Esophagus muscularis mucosa (tissue), 3 donors: Measurements from ENCODE around the gene TFAP2A.

Experiments used
- POLR2A ChIP-seq: fragments of 450-650 bp; IDR thresholded peaks from one replicate; pipeline ENCODE4 v1.6.1; 2017; ENCODE audit warnings: antibody characterized with exemption, moderate library complexity, mild to moderate bottlenecking, low read depth
- POLR2AphosphoS5 ChIP-seq, 2 donors: sonication (generic); formaldehyde crosslinking; IDR thresholded peaks; one replicate each; pipeline ENCODE4 v1.6.1; 2017; ENCODE audit warnings: antibody characterized with exemption in 2 of 2
- TF ChIP-seq, protein P1 (sequence below), 3 experiments: fragments of 200-600 bp in 2 of 3; fragments of 450-650 bp in 1 of 3; sonication (generic) in 2 of 3; IDR thresholded peaks; one replicate each; pipeline ENCODE4 v1.5.1; 2017 to 2019; ENCODE audit warnings: antibody characterized with exemption in 3 of 3, mild to moderate bottlenecking in 2 of 3, moderate library complexity in 1 of 3

DNA sequence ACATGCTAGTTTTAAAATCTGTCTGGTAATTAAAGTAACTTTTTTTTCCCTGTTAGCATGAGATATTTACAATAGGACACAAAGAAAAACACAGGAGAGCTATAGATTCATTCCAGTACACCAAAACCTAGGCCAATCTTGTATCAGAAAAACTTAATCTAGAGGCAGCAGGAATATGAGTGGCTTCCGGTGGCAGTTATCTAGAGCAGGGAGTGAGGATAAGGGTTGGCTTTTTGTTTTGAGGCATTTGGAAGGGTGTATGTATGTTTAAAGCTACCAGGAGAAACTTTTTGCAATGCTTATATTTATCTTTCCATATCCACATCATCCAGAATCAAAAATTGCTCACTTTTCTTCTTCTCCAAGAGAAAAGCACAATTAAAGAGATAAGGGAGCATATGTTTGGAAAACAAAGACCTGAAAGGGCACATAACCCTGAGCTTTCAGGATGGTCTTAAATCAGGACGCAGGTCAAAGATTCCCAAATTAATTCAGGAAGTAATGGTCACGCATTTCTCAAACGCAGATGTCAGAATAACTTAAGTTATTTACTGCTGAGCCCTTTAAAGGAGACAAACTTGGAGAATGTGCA is 13.1 kb downstream of the TFAP2A start:
- TF ChIP-seq, protein P1, sequence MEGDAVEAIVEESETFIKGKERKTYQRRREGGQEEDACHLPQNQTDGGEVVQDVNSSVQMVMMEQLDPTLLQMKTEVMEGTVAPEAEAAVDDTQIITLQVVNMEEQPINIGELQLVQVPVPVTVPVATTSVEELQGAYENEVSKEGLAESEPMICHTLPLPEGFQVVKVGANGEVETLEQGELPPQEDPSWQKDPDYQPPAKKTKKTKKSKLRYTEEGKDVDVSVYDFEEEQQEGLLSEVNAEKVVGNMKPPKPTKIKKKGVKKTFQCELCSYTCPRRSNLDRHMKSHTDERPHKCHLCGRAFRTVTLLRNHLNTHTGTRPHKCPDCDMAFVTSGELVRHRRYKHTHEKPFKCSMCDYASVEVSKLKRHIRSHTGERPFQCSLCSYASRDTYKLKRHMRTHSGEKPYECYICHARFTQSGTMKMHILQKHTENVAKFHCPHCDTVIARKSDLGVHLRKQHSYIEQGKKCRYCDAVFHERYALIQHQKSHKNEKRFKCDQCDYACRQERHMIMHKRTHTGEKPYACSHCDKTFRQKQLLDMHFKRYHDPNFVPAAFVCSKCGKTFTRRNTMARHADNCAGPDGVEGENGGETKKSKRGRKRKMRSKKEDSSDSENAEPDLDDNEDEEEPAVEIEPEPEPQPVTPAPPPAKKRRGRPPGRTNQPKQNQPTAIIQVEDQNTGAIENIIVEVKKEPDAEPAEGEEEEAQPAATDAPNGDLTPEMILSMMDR (IDR thresholded peaks at IDR 0.05): no peak
- TF ChIP-seq POLR2AphosphoS5 (IDR thresholded peaks at IDR 0.05) (no peak), POLR2A (no peak)
